Measurements from ENCODE around the gene BCAR3. TPM values are rescaled to one million over a fixed set of nuclear protein-coding genes. Genes with fewer than 3 reads are reported as not detected.

The BCAR3 gene
- total and polyA plus RNA-seq, 2 of the 4 experiments (the other 2 are of a cell fraction) = 41.4 to 46.4 TPM

- no peak overlapping the region for H2AK5ac ChIP-seq (ENCODE audit: low read depth, low read length)
- H2AFZ ChIP-seq (replicated peaks; ENCODE audit: low read length, poor library complexity) = no peak overlapping the region
- 0 out of 2 replicates have a peak, but pooled peaks have one; percentile 20 for TF ChIP-seq FOS (IDR thresholded peaks at IDR 0.05; ENCODE audit: low read depth, low read length)
- no peak for TF ChIP-seq RFX5 (IDR thresholded peaks at IDR 0.05; ENCODE audit: low read depth, low read length)
- DNase-seq (peak; percentile 41), ATAC-seq (ENCODE audit: low read depth) (no peak)
- no peak overlapping the region for H2BK120ac ChIP-seq (ENCODE audit: low read depth, low read length)
- H3K4ac ChIP-seq (ENCODE audit: low read depth, low read length) = no peak overlapping the region
- dilution Hi-C loops (cut with HindIII; ENCODE audit: low sequenced_read_pairs, unreplicated experiment) = no loop called here
- H3K36me3 ChIP-seq (ENCODE audit: control insufficient read depth, insufficient read depth, low read length) = peaks cover 18% of the 10 kb centered on the region
- H4K5ac ChIP-seq (ENCODE audit: low read depth, low read length) = no peak overlapping the region
- BruUV-seq (replicated peaks) = no TSS peak
- no peak overlapping the region for H3K4me3 ChIP-seq (ENCODE audit: insufficient read depth, low read depth, low read length)
- H2BK15ac ChIP-seq (ENCODE audit: low read depth, low read length) = no peak overlapping the region
- peaks cover 35 to 71% of the 10 kb centered on the region in 2 experiments for H3K79me1 ChIP-seq (ENCODE audit: low read depth in 1 of 2, low read length in 2 of 2)
- in situ Hi-C loops (cut with MboI; ENCODE audit: low sequenced_read_pairs) = no loop called here
- no peak overlapping the region for H3K56ac ChIP-seq (ENCODE audit: extremely low read depth, insufficient read depth, low read length)
- no peaks in the 10 kb centered on the region for H3K27me3 ChIP-seq (ENCODE audit: control insufficient read depth, insufficient read depth, low read length)
- no peak overlapping the region for H3K23ac ChIP-seq (ENCODE audit: low read depth, low read length)
- no peak overlapping the region for H3K14ac ChIP-seq (replicated peaks; ENCODE audit: low read depth, low read length)
- CTCF ChIA-PET = interaction anchor here (0.7 kb wide), 1 partner anchor 689 kb away, joined by 7 read pairs; no protein-coding TSS in a partner anchor
- no peak overlapping the region for H4K8ac ChIP-seq (ENCODE audit: low read depth in 2 of 2, low read length in 2 of 2)
- H3K9ac ChIP-seq (ENCODE audit: low read depth, low read length) = no peak overlapping the region
- peaks cover 27% of the 10 kb centered on the region for H3K4me1 ChIP-seq (ENCODE audit: control insufficient read depth, insufficient read depth, low read length)
- H4K91ac ChIP-seq (ENCODE audit: insufficient read depth, low read depth, low read length) = no peak overlapping the region
- 96% methylated on average over 4 of the region's 5 CpGs; no CpG with 5 or more reads in 1 of the 2 experiments for WGBS, 2 experiments (ENCODE audit: extremely low coverage in 2 of 2, insufficient read length in 1 of 2)
- H2BK5ac ChIP-seq (ENCODE audit: low read depth, low read length, poor library complexity, severe bottlenecking) = no peak overlapping the region
- H3K4me2 ChIP-seq (ENCODE audit: low read depth, low read length) = no peak overlapping the region
- H3K9me3 ChIP-seq (ENCODE audit: control insufficient read depth, insufficient read depth, low read length) = no peaks in the 10 kb centered on the region; the same call in 1 of the 2 replicates
- peaks cover 30% of the 10 kb centered on the region for H4K20me1 ChIP-seq (ENCODE audit: insufficient read depth, low read length)
- no peak overlapping the region for H2AK9ac ChIP-seq (replicated peaks; ENCODE audit: low read depth, low read length, poor library complexity)
- no peak overlapping the region for H3K18ac ChIP-seq (ENCODE audit: low read depth, low read length)
- no peak overlapping the region for H2BK20ac ChIP-seq (ENCODE audit: low read depth, low read length)
- intact Hi-C loops (cut with micrococcal nuclease) = no loop called here
- no peak overlapping the region for H3K27ac ChIP-seq (ENCODE audit: insufficient read depth, low read length)
- H3K9me1 ChIP-seq (ENCODE audit: insufficient read depth, low read length) = peaks cover 33% of the 10 kb centered on the region
- POLR2A ChIA-PET (ENCODE audit: unreplicated experiment) = interaction anchor here (0.7 kb wide), 1 partner anchor 928 kb away, joined by 5 read pairs; no protein-coding TSS in a partner anchor
Measured at GRCh38 chr1:93658188-93658587, 23.4 kb downstream of the BCAR3 start.

Data from IMR-90 (cell line).